GM18870 (cell line): ENCODE results near the gene ABCB8.

Experiments
- ATAC-seq: cut with Tn5 transposase; IDR thresholded peaks from one replicate; pipeline ENCODE4 v1.9.1; 2021; ENCODE audit warnings: moderate library complexity; ENCODE audit not compliant: unreplicated experiment

ABCB8 gene

GRCh38 chr7:151083071-151083823 is 55.0 kb downstream of the ABCB8 start, which contains the start of gene TMUB1:
Gene TMUB1, minus strand, starts transcription at chr7:151083493. Its CDS starts 930 bp downstream, at chr7:151082563.
- ATAC-seq: no peak

GRCh38 chr7:151083824-151084160 is 55.5 kb downstream of the ABCB8 start:
- ATAC-seq: no peak

GRCh38 chr7:151085329-151085690 is 57.1 kb downstream of the ABCB8 start:
- ATAC-seq: no peak

GRCh38 chr7:151085691-151086620 is 57.7 kb downstream of the ABCB8 start, which contains the start of gene AGAP3:
Gene AGAP3, plus strand, starts transcription at chr7:151086475. Its CDS starts 267 bp downstream, at chr7:151086742.
- ATAC-seq: no peak

- ATAC-seq: no peak
Measured at GRCh38 chr7:151086802-151087244, 58.6 kb downstream of the ABCB8 start.

GRCh38 chr7:151087245-151088018 is 59.2 kb downstream of the ABCB8 start:
- ATAC-seq: no peak

GRCh38 chr7:151088019-151088855 is 60.0 kb downstream of the ABCB8 start:
- ATAC-seq: no peak

- ATAC-seq: no peak
Measured at GRCh38 chr7:151088856-151089699, 60.8 kb downstream of the ABCB8 start.

GRCh38 chr7:151089893-151090730 is 61.9 kb downstream of the ABCB8 start:
- ATAC-seq: no peak

GRCh38 chr7:151091003-151091402 is 62.8 kb downstream of the ABCB8 start:
- no peak for ATAC-seq

- no peak for ATAC-seq
Measured at GRCh38 chr7:151091431-151091830, 63.2 kb downstream of the ABCB8 start.

- no peak for ATAC-seq
Measured at GRCh38 chr7:151091988-151092387, 63.7 kb downstream of the ABCB8 start.

GRCh38 chr7:151093748-151094147 is 65.5 kb downstream of the ABCB8 start:
- ATAC-seq: no peak

- no peak for ATAC-seq
Measured at GRCh38 chr7:151094675-151095074, 66.4 kb downstream of the ABCB8 start.

GRCh38 chr7:151095123-151095797 is 67.0 kb downstream of the ABCB8 start:
- no peak for ATAC-seq

GRCh38 chr7:151095828-151096475 is 67.7 kb downstream of the ABCB8 start:
- no peak for ATAC-seq
